HEK293 (cell line): ENCODE results near the gene ACSM3.
A peak's percentile ranks its signal among the peaks of the same experiment; 100 is the strongest.

Experiments used
- CTCF ChIA-PET: fragments of 350-600 bp; formaldehyde crosslinking; extraction: SDS; loops from one replicate; lab custom pipeline; 2021; ENCODE audit warnings: antibody characterized with exemption; lab: Yijun Ruan, JAX
- POLR2A ChIA-PET: fragments of 300-600 bp; formaldehyde crosslinking; extraction: SDS; loops from one replicate; lab custom pipeline; 2020; ENCODE audit warnings: antibody characterized with exemption, inconsistent platforms; lab: Yijun Ruan, JAX
- H3K27ac ChIP-seq: fragments of 200-500 bp; sonication (Bioruptor generic); 2 replicates; pipeline ENCODE4 v1.5.1; 2014; ENCODE audit warnings: low read depth, low read length, control low read depth, inconsistent platforms; ENCODE audit errors: extremely low read depth
- H3K36me3 ChIP-seq, 2 experiments: fragments of 200-500 bp in 1 of 2; sonication (Bioruptor generic) in 1 of 2; 1 replicate in 1 of 2; 2 replicates in 1 of 2; pipeline ENCODE4 v1.5.1; 2014 to 2017; ENCODE audit warnings: inconsistent platforms in 2 of 2, low read length in 2 of 2; ENCODE audit not compliant: control insufficient read depth in 2 of 2, insufficient read depth in 1 of 2
- H3K4me1 ChIP-seq: fragments of 200-500 bp; sonication (Bioruptor generic); 2 replicates; pipeline ENCODE4 v1.5.1; 2014; ENCODE audit warnings: mild to moderate bottlenecking, low read length, inconsistent platforms; ENCODE audit not compliant: control insufficient read depth, insufficient read depth
- H3K4me3 ChIP-seq: 2 replicates; pipeline ENCODE4 v1.5.1; 2011; ENCODE audit warnings: low read depth, mild to moderate bottlenecking, control low read depth, low read length, moderate library complexity
- H3K9me3 ChIP-seq: fragments of 200-500 bp; sonication (Bioruptor generic); 2 replicates; pipeline ENCODE4 v1.5.1; 2014; ENCODE audit warnings: low read depth, low read length, inconsistent platforms; ENCODE audit not compliant: control insufficient read depth, insufficient read depth
- CTCF ChIP-seq: fragments of 450-650 bp; formaldehyde crosslinking; IDR thresholded peaks from 2 replicates; pipeline ENCODE4 v1.5.1; 2016; ENCODE audit warnings: missing biosample characterization, missing genetic modification characterization
- KLF16 ChIP-seq: fragments of 450-650 bp; formaldehyde crosslinking; IDR thresholded peaks from 2 replicates; pipeline ENCODE4 v1.5.1; 2017; ENCODE audit warnings: missing biosample characterization, missing genetic modification characterization
- PRDM10 ChIP-seq: fragments of 450-650 bp; formaldehyde crosslinking; IDR thresholded peaks from 2 replicates; pipeline ENCODE4 v1.5.1; 2016; ENCODE audit warnings: missing biosample characterization, missing genetic modification characterization
- WT1 ChIP-seq: fragments of 450-650 bp; formaldehyde crosslinking; IDR thresholded peaks from 2 replicates; pipeline ENCODE4 v1.5.1; 2016; ENCODE audit warnings: missing biosample characterization, missing genetic modification characterization
- ZBTB11 ChIP-seq: fragments of 450-650 bp; formaldehyde crosslinking; conservative IDR thresholded peaks from 2 replicates; pipeline ENCODE4 v1.5.1; 2016; ENCODE audit warnings: low read depth, missing biosample characterization, missing genetic modification characterization
- ZNF132 ChIP-seq: fragments of 450-650 bp; formaldehyde crosslinking; IDR thresholded peaks from 2 replicates; pipeline ENCODE4 v1.5.1; 2017; ENCODE audit warnings: missing biosample characterization, missing genetic modification characterization, borderline replicate concordance
- ZNF140 ChIP-seq: fragments of 450-650 bp; formaldehyde crosslinking; IDR thresholded peaks from 2 replicates; pipeline ENCODE4 v1.5.1; 2016; ENCODE audit warnings: missing biosample characterization, missing genetic modification characterization
- ZNF335 ChIP-seq: fragments of 450-650 bp; formaldehyde crosslinking; conservative IDR thresholded peaks from 2 replicates; pipeline ENCODE4 v1.5.1; 2016; ENCODE audit warnings: missing biosample characterization, missing genetic modification characterization
- ZNF521 ChIP-seq: fragments of 450-650 bp; formaldehyde crosslinking; IDR thresholded peaks from 2 replicates; pipeline ENCODE4 v1.5.1; 2017; ENCODE audit warnings: missing biosample characterization, mild to moderate bottlenecking, missing genetic modification characterization
- ZNF654 ChIP-seq: fragments of 450-650 bp; formaldehyde crosslinking; IDR thresholded peaks from 2 replicates; pipeline ENCODE4 v1.5.1; 2016; ENCODE audit warnings: low read depth, missing biosample characterization, missing genetic modification characterization
- ZNF707 ChIP-seq: fragments of 450-650 bp; formaldehyde crosslinking; IDR thresholded peaks from 2 replicates; pipeline ENCODE4 v1.5.1; 2016; ENCODE audit warnings: missing biosample characterization, missing genetic modification characterization
- ZXDB ChIP-seq: fragments of 450-650 bp; formaldehyde crosslinking; IDR thresholded peaks from 2 replicates; pipeline ENCODE4 v1.5.1; 2016; ENCODE audit warnings: missing biosample characterization, missing genetic modification characterization

ACSM3 gene

GRCh38 chr16:20768818-20769217 lies 5.0 kb downstream of the ACSM3 start (continued):
- TF ChIP-seq ZNF140 (tag by site-specific recombination) = no peak
- no peak for TF ChIP-seq ZBTB11 (tag by site-specific recombination)
- TF ChIP-seq, all 188 proteins: peak for 0

- ChIA-PET CTCF (interaction anchor here (1.3 kb wide), 1 partner anchor 26 kb away, joined by 5 read pairs; no protein-coding TSS in a partner anchor), POLR2A (no interaction called here)
- no peaks in the 10 kb centered on the region for H3K9me3 ChIP-seq
- TF ChIP-seq WT1 (tag by site-specific recombination) (no peak), ZNF707 (tag by site-specific recombination) (no peak)
- no peak overlapping the region for H3K4me3 ChIP-seq
- H3K27ac ChIP-seq = no peak overlapping the region
- no peaks in the 10 kb centered on the region for H3K36me3 ChIP-seq
- no peaks in the 10 kb centered on the region for H3K4me1 ChIP-seq
These were observed 9.9 kb downstream of the ACSM3 start for GRCh38 chr16:20773679-20774078.

- H3K4me3 ChIP-seq = no peak overlapping the region
- CTCF ChIA-PET = interaction anchor here (0.6 to 2.7 kb wide), 9 partner anchors 8 to 388 kb away, joined by 3 to 15 read pairs (median 4); no protein-coding TSS in a partner anchor
- POLR2A ChIA-PET = no interaction called here
- no peaks in the 10 kb centered on the region for H3K36me3 ChIP-seq
- H3K4me1 ChIP-seq = no peaks in the 10 kb centered on the region
- H3K9me3 ChIP-seq = no peaks in the 10 kb centered on the region
- no peak overlapping the region for H3K27ac ChIP-seq
- 0 out of 2 replicates have a peak, but pooled peaks have one; percentile 27 for TF ChIP-seq PRDM10 (tag by site-specific recombination)
- TF ChIP-seq ZNF654 (tag by site-specific recombination) = peak; percentile 30
- TF ChIP-seq ZNF132 = no peak
- no peak for TF ChIP-seq ZNF521 (tag by site-specific recombination)
- peak; percentile 58; the same call in 1 of the 2 replicates for TF ChIP-seq CTCF (tag by site-specific recombination)
- peak; percentile 81 for TF ChIP-seq ZNF335 (tag by site-specific recombination)
- no peak for TF ChIP-seq KLF16 (tag by site-specific recombination)
- TF ChIP-seq ZXDB = no peak
These were observed 11.0 kb downstream of the ACSM3 start for GRCh38 chr16:20774703-20775362.
